H9 (cell line): ENCODE measurements around the gene EIF2D. TPM values are rescaled to one million over a fixed set of nuclear protein-coding genes. Genes with fewer than 3 reads are reported as not detected.

Source experiments
- DNase-seq: peaks from one replicate; pipeline ENCODE4 v3.0.0-alpha.2; 2017
- H2AFZ ChIP-seq: one replicate; pipeline ENCODE4 v1.6.1; 2013; ENCODE audit warnings: mild to moderate bottlenecking, low read length, control low read depth, moderate library complexity
- H2AK5ac ChIP-seq: 2 replicates; pipeline ENCODE4 v1.6.1; 2013; ENCODE audit warnings: low read length, control low read depth, mixed read lengths; ENCODE audit not compliant: insufficient read length
- H2BK120ac ChIP-seq: one replicate; pipeline ENCODE4 v1.6.1; 2013; ENCODE audit warnings: low read depth, mild to moderate bottlenecking, low read length, control low read depth, inconsistent platforms; ENCODE audit not compliant: poor library complexity, severe bottlenecking
- H2BK12ac ChIP-seq: 2 replicates; pipeline ENCODE4 v1.6.1; 2013; ENCODE audit warnings: low read length, control low read depth, mixed read lengths, low read depth; ENCODE audit not compliant: insufficient read length
- H2BK15ac ChIP-seq: 2 replicates; pipeline ENCODE4 v1.6.1; 2013; ENCODE audit warnings: low read depth, low read length, control low read depth
- H2BK20ac ChIP-seq: one replicate; pipeline ENCODE4 v1.6.1; 2013; ENCODE audit warnings: low read depth, mild to moderate bottlenecking, low read length, control low read depth, inconsistent platforms; ENCODE audit not compliant: poor library complexity, severe bottlenecking
- H2BK5ac ChIP-seq: 2 replicates; pipeline ENCODE4 v1.6.1; 2013; ENCODE audit warnings: low read length, control low read depth, mixed read lengths; ENCODE audit not compliant: insufficient read length
- H3K14ac ChIP-seq: 2 replicates; pipeline ENCODE4 v1.6.1; 2013; ENCODE audit warnings: low read length, control low read depth; ENCODE audit not compliant: insufficient read depth
- H3K18ac ChIP-seq: 2 replicates; pipeline ENCODE4 v1.6.1; 2013; ENCODE audit warnings: low read depth, mild to moderate bottlenecking, mixed read lengths, low read length, control low read depth; ENCODE audit not compliant: insufficient read length
- H3K23ac ChIP-seq: 2 replicates; pipeline ENCODE4 v1.6.1; 2013; ENCODE audit warnings: low read length, control low read depth, mixed read lengths, low read depth; ENCODE audit not compliant: insufficient read length
- H3K23me2 ChIP-seq: 2 replicates; pipeline ENCODE4 v1.6.1; 2013; ENCODE audit warnings: low read depth, mild to moderate bottlenecking, mixed read lengths, low read length, control low read depth; ENCODE audit not compliant: insufficient read length, poor library complexity, severe bottlenecking
- H3K27ac ChIP-seq: 2 replicates; pipeline ENCODE4 v1.5.1; 2013; ENCODE audit warnings: low read length, control low read depth, mixed read lengths, low read depth; ENCODE audit not compliant: insufficient read length
- H3K27me3 ChIP-seq: 2 replicates; pipeline ENCODE4 v1.6.1; 2013; ENCODE audit warnings: low read length, control low read depth, inconsistent platforms; ENCODE audit not compliant: insufficient read depth
- H3K4ac ChIP-seq: 2 replicates; pipeline ENCODE4 v1.6.1; 2013; ENCODE audit warnings: low read depth, mild to moderate bottlenecking, control low read depth, inconsistent platforms, low read length, moderate library complexity
- H3K4me1 ChIP-seq: 2 replicates; pipeline ENCODE4 v1.6.1; 2013; ENCODE audit warnings: low read length, control low read depth, inconsistent platforms; ENCODE audit not compliant: insufficient read depth
- H3K4me2 ChIP-seq: 2 replicates; pipeline ENCODE4 v1.6.1; 2013; ENCODE audit warnings: low read length, control low read depth, mixed read lengths; ENCODE audit not compliant: insufficient read length, insufficient read depth
- H3K56ac ChIP-seq: 2 replicates; pipeline ENCODE4 v1.6.1; 2013; ENCODE audit warnings: low read depth, mild to moderate bottlenecking, mixed read lengths, low read length, control low read depth; ENCODE audit not compliant: insufficient read length
- H3K79me1 ChIP-seq: 2 replicates; pipeline ENCODE4 v1.6.1; 2013; ENCODE audit warnings: low read depth, mild to moderate bottlenecking, moderate library complexity, low read length, control low read depth, inconsistent platforms; ENCODE audit not compliant: insufficient read depth, poor library complexity, severe bottlenecking
- H3K79me2 ChIP-seq: 2 replicates; pipeline ENCODE4 v1.6.1; 2013; ENCODE audit warnings: low read length, control low read depth, inconsistent platforms; ENCODE audit not compliant: insufficient read depth
- H3K9ac ChIP-seq: 2 replicates; pipeline ENCODE4 v1.6.1; 2013; ENCODE audit warnings: low read length, control low read depth, mixed read lengths; ENCODE audit not compliant: insufficient read length; ENCODE audit errors: extremely low read depth
- H3K9me3 ChIP-seq: one replicate; pipeline ENCODE4 v1.6.1; 2013; ENCODE audit warnings: low read depth, low read length, inconsistent platforms; ENCODE audit not compliant: control insufficient read depth
- H3T11ph ChIP-seq: one replicate; pipeline ENCODE4 v1.6.1; 2013; ENCODE audit warnings: mild to moderate bottlenecking, low read length, control low read depth, inconsistent platforms
- H4K20me1 ChIP-seq: one replicate; pipeline ENCODE4 v1.6.1; 2013; ENCODE audit not compliant: control insufficient read depth, insufficient read length, insufficient read depth
- H4K5ac ChIP-seq: 2 replicates; pipeline ENCODE4 v1.6.1; 2013; ENCODE audit warnings: low read depth, mild to moderate bottlenecking, mixed read lengths, low read length, control low read depth; ENCODE audit not compliant: insufficient read length
- H4K8ac ChIP-seq: replicated peaks from 2 replicates; pipeline ENCODE4 v1.6.1; 2013; ENCODE audit warnings: low read length, control low read depth, mixed read lengths, low read depth; ENCODE audit not compliant: insufficient read length
- H4K91ac ChIP-seq: 2 replicates; pipeline ENCODE4 v1.6.1; 2013; ENCODE audit warnings: low read depth, mild to moderate bottlenecking, moderate library complexity, mixed read lengths, low read length, control low read depth; ENCODE audit not compliant: insufficient read length
- H3K27ac Mint-ChIP-seq, 3 experiments: 2 replicates in 2 of 3; 3 replicates in 1 of 3; pipeline ENCODE4 v1.8.0; 2020 to 2021; ENCODE audit warnings: mixed read lengths in 3 of 3, mild to moderate bottlenecking in 1 of 3, moderate library complexity in 1 of 3
- H3K27me3 Mint-ChIP-seq: 2 replicates; pipeline ENCODE4 v1.8.0; 2021; ENCODE audit warnings: low read depth, mild to moderate bottlenecking, moderate library complexity, mixed read lengths
- H3K36me3 Mint-ChIP-seq, 3 experiments: 2 replicates in 2 of 3; 3 replicates in 1 of 3; pipeline ENCODE4 v1.8.0; 2020 to 2021; ENCODE audit warnings: low read depth in 3 of 3, mixed read lengths in 3 of 3; ENCODE audit not compliant: insufficient read depth in 1 of 3
- H3K4me1 Mint-ChIP-seq, 2 experiments: 2 replicates each; pipeline ENCODE4 v1.8.0; 2020; ENCODE audit warnings: mixed read lengths in 2 of 2
- H3K4me3 Mint-ChIP-seq, 2 experiments: 2 replicates in 1 of 2; 3 replicates in 1 of 2; pipeline ENCODE4 v1.8.0; 2020 to 2021; ENCODE audit warnings: mild to moderate bottlenecking in 2 of 2, mixed read lengths in 2 of 2, moderate library complexity in 1 of 2
- H3K9me3 Mint-ChIP-seq, 2 experiments: 2 replicates in 1 of 2; 3 replicates in 1 of 2; pipeline ENCODE4 v1.8.0; 2020; ENCODE audit warnings: mild to moderate bottlenecking in 2 of 2, mixed read lengths in 2 of 2, moderate library complexity in 1 of 2
- CTCF ChIP-seq: fragments of 200-600 bp; sonication (generic); conservative IDR thresholded peaks from 3 replicates; pipeline ENCODE4 v1.8.0; 2021; ENCODE audit warnings: antibody characterized with exemption, mild to moderate bottlenecking
- WGBS: extraction: QIAGEN DNeasy Blood & Tissue Kit; methylation state at CpG from one replicate; pipeline ENCODE4 v1.1.7; 2013; ENCODE audit warnings: missing lambda C conversion rate, low lambda C conversion rate, mixed read lengths; ENCODE audit not compliant: insufficient read length; ENCODE audit errors: extremely low coverage; 5-methylcytosine and 5-hydroxymethylcytosine counted together
- total RNA-seq: library from RNA; stranded (reverse); gene quantifications from 2 replicates; pipeline ENCODE4 v1.2.1, GENCODE V29; 2021

The EIF2D gene
- total RNA-seq, 1 experiment from 2014 or later: 35.8 TPM

GRCh38 chr1:206654828-206655227 lies 42.6 kb upstream of the EIF2D start:
- peaks cover 14 to 16% of the 10 kb centered on the region in 2 experiments for H3K4me1 Mint-ChIP-seq

More at GRCh38 chr1:206654828-206655227, 42.6 kb upstream of the EIF2D start:
- H4K20me1 ChIP-seq: no peaks in the 10 kb centered on the region
- no peak overlapping the region for H3T11ph ChIP-seq
- Mint-ChIP-seq H3K36me3 (no peaks in the 10 kb centered on the region; a peak in 1 of 7 replicates), H3K9me3 (no peaks in the 10 kb centered on the region), H3K27ac (no peak overlapping the region), H3K27me3 (peaks cover 36% of the 10 kb centered on the region), H3K4me3 (no peak overlapping the region)
- H2BK15ac ChIP-seq: no peak overlapping the region
- no peak overlapping the region for H3K27ac ChIP-seq
- no peak overlapping the region for H3K9ac ChIP-seq
- H3K18ac ChIP-seq: no peak overlapping the region
- H4K8ac ChIP-seq: no peak overlapping the region
- no peak overlapping the region for H3K4ac ChIP-seq
- no peak overlapping the region for H2AK5ac ChIP-seq
- H3K23ac ChIP-seq: no peak overlapping the region
- H3K4me1 ChIP-seq: peaks cover 4% of the 10 kb centered on the region
- H3K4me2 ChIP-seq: no peak overlapping the region
- no peak overlapping the region for H4K5ac ChIP-seq
- H4K91ac ChIP-seq: no peak overlapping the region
- H3K79me1 ChIP-seq: no peaks in the 10 kb centered on the region
- TF ChIP-seq CTCF: no peak
- no peak for DNase-seq
- no peak overlapping the region for H2AFZ ChIP-seq
- no CpG with 5 or more reads among the region's 2 CpGs for WGBS
- H3K79me2 ChIP-seq: no peaks in the 10 kb centered on the region
- H2BK12ac ChIP-seq: no peak overlapping the region
- H2BK20ac ChIP-seq: no peak overlapping the region
- no peak overlapping the region for H2BK120ac ChIP-seq
- H2BK5ac ChIP-seq: no peak overlapping the region
- H3K56ac ChIP-seq: no peak overlapping the region
- no peaks in the 10 kb centered on the region for H3K23me2 ChIP-seq
- no peaks in the 10 kb centered on the region for H3K9me3 ChIP-seq
- no peak overlapping the region for H3K14ac ChIP-seq
- H3K27me3 ChIP-seq: peaks cover 2% of the 10 kb centered on the region; the same call in 1 of the 2 replicates
